Measurements from ENCODE around the gene TNXB. TPM values are rescaled to one million over a fixed set of nuclear protein-coding genes. Genes with fewer than 3 reads are reported as not detected.

Gene TNXB
- total RNA-seq, 1 experiment from 2014 or later, result 1.8 TPM

- no peaks in the 10 kb centered on the region for H3K9me3 ChIP-seq (ENCODE audit: control insufficient read depth, insufficient read depth, low read depth, low read length)
- ATAC-seq (no peak), DNase-seq (ENCODE audit: low read depth, low spot score) (no peak)
- BruUV-seq (replicated peaks), result no TSS peak
- no peak overlapping the region for H3K4me3 ChIP-seq (ENCODE audit: low read depth in 2 of 2, low read length in 2 of 2)
- no peaks in the 10 kb centered on the region for H3K36me3 ChIP-seq (ENCODE audit: control insufficient read depth, insufficient read depth, low read length)
- H3K27ac ChIP-seq (ENCODE audit: low read length), result no peak overlapping the region
- in situ Hi-C loops (cut with HindIII; ENCODE audit: low pct_unique_long_range_greater_than_20kb, low sequenced_read_pairs), result no loop called here
- CTCF ChIA-PET, result interaction anchor here (0.6 kb wide), 1 partner anchor 29 kb away, joined by 5 read pairs; no protein-coding TSS in a partner anchor
- no peaks in the 10 kb centered on the region for H3K4me1 ChIP-seq (ENCODE audit: control insufficient read depth, insufficient read depth, low read length)
- POLR2A ChIA-PET, result no interaction called here
- intact Hi-C loops (cut with micrococcal nuclease; ENCODE audit: unreplicated experiment), result no loop called here
- TF ChIP-seq SIN3A (IDR thresholded peaks at IDR 0.05; ENCODE audit: borderline replicate concordance, insufficient read depth, low read depth, low read length), result no peak
- TF ChIP-seq CTCF (IDR thresholded peaks at IDR 0.05), result no peak
- TF ChIP-seq POLR2AphosphoS5 (IDR thresholded peaks at IDR 0.05; ENCODE audit: low read depth, low read length), result no peak
- TF ChIP-seq REST (IDR thresholded peaks at IDR 0.05; ENCODE audit: insufficient read depth in 1 of 2, low read depth in 2 of 2, low read length in 1 of 2), result no peak
- no peak for TF ChIP-seq TCF7L2 (IDR thresholded peaks at IDR 0.05; ENCODE audit: low read depth, low read length)
- no peaks in the 10 kb centered on the region for H3K27me3 ChIP-seq (ENCODE audit: control insufficient read depth, insufficient read depth, low read length)
Observed at GRCh38 chr6:32073613-32074012, 35.5 kb downstream of the TNXB start.

GRCh38 chr6:32073101-32073500 lies 36.0 kb downstream of the TNXB start:
- no peaks in the 10 kb centered on the region for H3K27me3 ChIP-seq (ENCODE audit: control insufficient read depth, insufficient read depth, low read length)
- CTCF ChIA-PET, result interaction anchor here (0.6 kb wide), 1 partner anchor 30 kb away, joined by 5 read pairs; no protein-coding TSS in a partner anchor
- intact Hi-C loops (cut with micrococcal nuclease; ENCODE audit: unreplicated experiment) (no loop called here), in situ Hi-C loops (cut with HindIII; ENCODE audit: low pct_unique_long_range_greater_than_20kb, low sequenced_read_pairs) (no loop called here)
- H3K4me1 ChIP-seq (ENCODE audit: control insufficient read depth, insufficient read depth, low read length), result no peaks in the 10 kb centered on the region
- no peak for TF ChIP-seq POLR2AphosphoS5 (IDR thresholded peaks at IDR 0.05; ENCODE audit: low read depth, low read length)
- no peak for TF ChIP-seq CTCF (IDR thresholded peaks at IDR 0.05)
- no peak for TF ChIP-seq TCF7L2 (IDR thresholded peaks at IDR 0.05; ENCODE audit: low read depth, low read length)
- TF ChIP-seq REST (IDR thresholded peaks at IDR 0.05; ENCODE audit: insufficient read depth in 1 of 2, low read depth in 2 of 2, low read length in 1 of 2), result no peak
- TF ChIP-seq SIN3A (IDR thresholded peaks at IDR 0.05; ENCODE audit: borderline replicate concordance, insufficient read depth, low read depth, low read length), result no peak
- no peak for ATAC-seq
- no peak overlapping the region for H3K4me3 ChIP-seq (ENCODE audit: low read depth in 2 of 2, low read length in 2 of 2)
- no peaks in the 10 kb centered on the region for H3K9me3 ChIP-seq (ENCODE audit: control insufficient read depth, insufficient read depth, low read depth, low read length)
- BruUV-seq (replicated peaks), result no TSS peak
- DNase-seq (ENCODE audit: low read depth, low spot score), result no peak
- POLR2A ChIA-PET, result no interaction called here
- no peaks in the 10 kb centered on the region for H3K36me3 ChIP-seq (ENCODE audit: control insufficient read depth, insufficient read depth, low read length)
- no peak overlapping the region for H3K27ac ChIP-seq (ENCODE audit: low read length)
